GM12878 (cell line): ENCODE measurements around the gene OGFOD2. TPM values are rescaled to one million over a fixed set of nuclear protein-coding genes. Genes with fewer than 3 reads are reported as not detected.

Source experiments
- ATAC-seq: fragments of 200-7000 bp; cut with Tn5 transposase; 3 replicates; pipeline ENCODE4 v1.9.1; 2020; ENCODE audit warnings: mild to moderate bottlenecking, moderate library complexity
- BruUV-seq: library from RNA; stranded (reverse); fragments of 400-500 nt; replicated peaks from 2 replicates; lab custom pipeline; 2021; lab: Mats Ljungman, UMichigan
- CTCF ChIA-PET: fragments of 300-600 bp; sonication (Branson Sonifier 250); formaldehyde crosslinking; extraction: SDS; loops from one replicate; lab custom pipeline; 2021; ENCODE audit warnings: inconsistent platforms; lab: Yijun Ruan, JAX
- POLR2A ChIA-PET: fragments of 350-600 bp; formaldehyde crosslinking; extraction: SDS; loops from one replicate; lab custom pipeline; 2021; ENCODE audit warnings: inconsistent platforms; lab: Charles Lee
- RAD21 ChIA-PET: fragments of 300-600 bp; sonication (Branson Sonifier 250); formaldehyde crosslinking; loops from one replicate; lab custom pipeline; 2023; ENCODE audit warnings: antibody characterized with exemption; ENCODE audit not compliant: unreplicated experiment; lab: Charles Lee
- SMC1A ChIA-PET: fragments of 300-600 bp; sonication (Branson Sonifier 250); formaldehyde crosslinking; loops from one replicate; lab custom pipeline; 2023; ENCODE audit not compliant: unreplicated experiment, uncharacterized antibody; lab: Charles Lee
- DNase-seq: peaks from one replicate; pipeline ENCODE4 v3.0.0-alpha.2; 2011; ENCODE audit warnings: low read depth, low spot score
- FAIRE-seq: peaks from 3 replicates; lab custom pipeline; 2011; peaks lifted over from hg19 to GRCh38; lab: Jason Lieb, UNC
- H2AFZ ChIP-seq: 2 replicates; pipeline ENCODE4 v1.6.0; 2011; ENCODE audit warnings: low read depth, low read length, control low read depth; ENCODE audit not compliant: control insufficient read depth
- H3K27ac ChIP-seq: 2 replicates; pipeline ENCODE4 v1.5.1; 2011; ENCODE audit warnings: control low read depth; ENCODE audit not compliant: control insufficient read depth, insufficient read depth
- H3K27me3 ChIP-seq, 2 experiments: replicated peaks in 1 of 2; 2 replicates each; pipeline versions ENCODE4 v1.6.0 to v1.6.1; 2011; ENCODE audit warnings: low read length in 1 of 2; ENCODE audit not compliant: control insufficient read depth in 2 of 2, insufficient read depth in 2 of 2
- H3K36me3 ChIP-seq, 2 experiments: 2 replicates each; pipeline ENCODE4 v1.5.1; 2011; ENCODE audit warnings: low read length in 1 of 2; ENCODE audit not compliant: control insufficient read depth in 2 of 2, insufficient read depth in 2 of 2
- H3K4me1 ChIP-seq: 2 replicates; pipeline ENCODE4 v1.6.1; 2011; ENCODE audit warnings: mild to moderate bottlenecking, low read length, moderate library complexity, mixed read lengths; ENCODE audit not compliant: control insufficient read depth, insufficient read depth
- H3K4me2 ChIP-seq: 2 replicates; pipeline ENCODE4 v1.6.0; 2011; ENCODE audit warnings: control low read depth; ENCODE audit not compliant: control insufficient read depth, insufficient read depth
- H3K4me3 ChIP-seq: fragments of 200-600 bp; sonication (generic); 2 replicates; pipeline ENCODE4 v1.5.1; 2016
- H3K79me2 ChIP-seq: 2 replicates; pipeline ENCODE4 v1.6.0; 2011; ENCODE audit warnings: low read length; ENCODE audit not compliant: control insufficient read depth, insufficient read depth
- H3K9ac ChIP-seq: 2 replicates; pipeline ENCODE4 v1.8.0; 2011; ENCODE audit warnings: low read length, control low read depth, mixed read lengths; ENCODE audit not compliant: control insufficient read depth, insufficient read depth
- H3K9me3 ChIP-seq: replicated peaks from 3 replicates; pipeline ENCODE4 v1.5.1; 2011; ENCODE audit warnings: mild to moderate bottlenecking, low read length; ENCODE audit not compliant: control insufficient read depth, insufficient read depth
- H4K20me1 ChIP-seq: 2 replicates; pipeline ENCODE4 v1.6.0; 2011; ENCODE audit not compliant: control insufficient read depth, insufficient read depth
- CTCF ChIP-seq, 3 experiments: IDR thresholded peaks in 2 of 3; conservative IDR thresholded peaks in 1 of 3; 2 replicates each; pipeline ENCODE4 v1.5.1; 2011; ENCODE audit warnings: low read depth in 3 of 3, low read length in 3 of 3, mild to moderate bottlenecking in 3 of 3, control low read depth in 2 of 3, moderate library complexity in 2 of 3, inconsistent platforms in 1 of 3, mixed read lengths in 1 of 3; ENCODE audit not compliant: control insufficient read depth in 2 of 3, insufficient read depth in 1 of 3; ENCODE audit errors: extremely low read depth in 1 of 3
- IRF3 ChIP-seq: fragments of 450-650 bp; IDR thresholded peaks from 2 replicates; pipeline ENCODE4 v1.6.1; 2014; ENCODE audit warnings: mild to moderate bottlenecking
- WGBS: methylation state at CpG from one replicate; pipeline ENCODE4 v1.1.6; 2016; ENCODE audit warnings: low lambda C conversion rate; ENCODE audit not compliant: insufficient replicate concordance, insufficient coverage; ENCODE audit errors: missing lambda C conversion rate; 5-methylcytosine and 5-hydroxymethylcytosine counted together
- in situ Hi-C: fragments of 300-500 bp; cut with MboI; formaldehyde crosslinking; loops from 9 replicates; pipeline ENCODE4 v1.14.3; 2018; ENCODE audit warnings: mixed read lengths
- intact Hi-C: fragments of 100-400 bp; cut with micrococcal nuclease; formaldehyde crosslinking; loops from one replicate; pipeline ENCODE4 v1.14.2; 2022; ENCODE audit not compliant: unreplicated experiment
- polyA plus RNA-seq, 11 experiments: library from polyadenylated mRNA; depleted of rRNA in 4 of 11; unstranded in 6 of 11; stranded (reverse) in 5 of 11; fragments of >200 nt; fragmentation: Nextera tagmentation in 4 of 11; fragmentation: Illumina TruSeq in 1 of 11; extraction: Ambion mirVana in 4 of 11; extraction: Trizol in 1 of 11; gene quantifications; 1 replicate in 1 of 11; 2 replicates in 10 of 11; pipeline versions ENCODE4 v1.2.1 to v1.2.3, GENCODE V29; 2011 to 2016; ENCODE audit warnings: inconsistent platforms in 2 of 11, missing spikeins in 2 of 11, low read depth in 1 of 11
- total RNA-seq, 4 experiments: library from RNA; depleted of rRNA in 3 of 4; stranded (reverse); fragments of >200 nt in 3 of 4; fragmentation: Illumina TruSeq in 1 of 4; extraction: Trizol in 1 of 4; gene quantifications; 2 replicates each; pipeline versions ENCODE4 v1.2.1 to v1.2.3, GENCODE V29; 2013 to 2021

The OGFOD2 gene
- total and polyA plus RNA-seq, 10 of the 15 experiments (the other 5 are each of a cell fraction or from before 2014, with no cell fraction given) = 0.93 to 29.2 (median 16.3) TPM

GRCh38 chr12:122989225-122989839 lies 14.3 kb downstream of the OGFOD2 start:
- ChIA-PET RAD21 (interaction anchor here (1.7 kb wide), 1 partner anchor 248 kb away, joined by 4 read pairs; no protein-coding TSS in a partner anchor), SMC1A (interaction anchor here (0.9 kb wide), 1 partner anchor 249 kb away, joined by 3 read pairs; no protein-coding TSS in a partner anchor), CTCF (interaction anchor here (0.6 to 0.9 kb wide), 2 partner anchors 79 to 249 kb away, joined by 3 to 4 read pairs; no protein-coding TSS in a partner anchor), POLR2A (no interaction called here)
- H3K4me2 ChIP-seq = no peak overlapping the region
- DNase-seq = no peak
- FAIRE-seq = no peak
- H3K4me1 ChIP-seq = peaks cover 9% of the 10 kb centered on the region
- H2AFZ ChIP-seq = no peak overlapping the region
- no peak overlapping the region for H3K4me3 ChIP-seq
- WGBS = 59% methylated on average over 10 of the region's 10 CpGs
- intact Hi-C loops (no loop called here), in situ Hi-C loops (no loop called here)
- no peak overlapping the region for H3K9ac ChIP-seq
- H4K20me1 ChIP-seq = no peaks in the 10 kb centered on the region
- no peaks in the 10 kb centered on the region for H3K36me3 ChIP-seq
- no peaks in the 10 kb centered on the region; a peak in 1 of 4 replicates for H3K27me3 ChIP-seq
- H3K79me2 ChIP-seq = no peaks in the 10 kb centered on the region
- TF ChIP-seq CTCF (IDR thresholded peaks at IDR 0.05 in 2 of 3, conservative IDR thresholded peaks at IDR 0.05 in 1 of 3; ENCODE audit: control insufficient read depth in 2 of 3, extremely low read depth in 1 of 3, insufficient read depth in 1 of 3, low read depth in 3 of 3, low read length in 3 of 3) (0 out of 6 replicates have a peak, but pooled peaks of 1 of the 3 experiments have one; percentile 2), IRF3 (no peak)
- H3K9me3 ChIP-seq = no peaks in the 10 kb centered on the region
- no peak for ATAC-seq
- BruUV-seq = no TSS peak
- no peak overlapping the region for H3K27ac ChIP-seq
